H1 (cell line): ENCODE measurements around the gene GALR1. TPM values are rescaled to one million over a fixed set of nuclear protein-coding genes. Genes with fewer than 3 reads are reported as not detected.

Experiments
- CTCF ChIA-PET: fragments of 300-600 bp; sonication (Branson Sonifier 250); formaldehyde crosslinking; loops from one replicate; lab custom pipeline; 2021; ENCODE audit not compliant: partially characterized antibody; lab: Charles Lee
- POLR2A ChIA-PET: fragments of 300-600 bp; sonication (Branson Sonifier 250); formaldehyde crosslinking; loops from one replicate; lab custom pipeline; 2021; ENCODE audit warnings: inconsistent platforms; ENCODE audit not compliant: partially characterized antibody; lab: Charles Lee
- DNase-seq, 2 experiments: peaks; one replicate each; pipeline versions ENCODE4 v3.0.0 to v3.0.0-alpha.2; 2010 to 2022; ENCODE audit warnings: low spot score in 2 of 2, low read depth in 1 of 2, mixed read lengths in 1 of 2
- FAIRE-seq: peaks from 2 replicates; lab custom pipeline; 2011; peaks lifted over from hg19 to GRCh38; lab: Jason Lieb, UNC
- H2AFZ ChIP-seq: 2 replicates; pipeline ENCODE4 v1.8.1; 2012; ENCODE audit warnings: low read length, inconsistent platforms
- H2AK5ac ChIP-seq: 2 replicates; pipeline ENCODE4 v1.6.1; 2013; ENCODE audit warnings: low read depth, low read length
- H2BK120ac ChIP-seq: replicated peaks from 2 replicates; pipeline ENCODE3; 2013; ENCODE audit warnings: low read depth, low read length, inconsistent platforms
- H2BK12ac ChIP-seq: 2 replicates; pipeline ENCODE4 v1.6.1; 2013; ENCODE audit warnings: low read depth, low read length
- H2BK15ac ChIP-seq: 2 replicates; pipeline ENCODE4 v1.6.1; 2013; ENCODE audit warnings: low read length
- H2BK20ac ChIP-seq: 2 replicates; pipeline ENCODE4 v1.6.1; 2013; ENCODE audit warnings: low read length
- H2BK5ac ChIP-seq: 2 replicates; pipeline ENCODE4 v1.6.1; 2013; ENCODE audit warnings: low read depth, low read length
- H3K14ac ChIP-seq: 2 replicates; pipeline ENCODE4 v1.6.1; 2013; ENCODE audit warnings: inconsistent platforms; ENCODE audit not compliant: insufficient read length
- H3K18ac ChIP-seq: 2 replicates; pipeline ENCODE4 v1.6.1; 2013; ENCODE audit warnings: low read length; ENCODE audit errors: extremely low read depth
- H3K23ac ChIP-seq: 2 replicates; pipeline ENCODE4 v1.6.1; 2013; ENCODE audit warnings: inconsistent platforms; ENCODE audit not compliant: insufficient read length
- H3K23me2 ChIP-seq: 2 replicates; pipeline ENCODE4 v1.6.1; 2013; ENCODE audit warnings: low read depth, low read length
- H3K27ac ChIP-seq: 2 replicates; pipeline ENCODE4 v1.6.1; 2011; ENCODE audit warnings: low read depth, low read length, inconsistent platforms
- H3K27me3 ChIP-seq, 4 experiments: replicated peaks in 1 of 4; 1 replicate in 1 of 4; 2 replicates in 3 of 4; pipeline versions ENCODE4 v1.6.1 to v1.8.1; 2011 to 2013; ENCODE audit warnings: low read length in 3 of 4, mild to moderate bottlenecking in 3 of 4, inconsistent platforms in 2 of 4, mixed read lengths in 2 of 4, moderate library complexity in 1 of 4; ENCODE audit not compliant: control insufficient read depth in 3 of 4, insufficient read depth in 3 of 4; ENCODE audit errors: extremely low read depth in 1 of 4
- H3K36me3 ChIP-seq, 4 experiments: 2 replicates each; pipeline versions ENCODE4 v1.6.1 to v1.8.1; 2011 to 2013; ENCODE audit warnings: mild to moderate bottlenecking in 4 of 4, low read length in 3 of 4, moderate library complexity in 2 of 4, control low read depth in 1 of 4, inconsistent platforms in 1 of 4; ENCODE audit not compliant: insufficient read depth in 4 of 4, control insufficient read depth in 2 of 4
- H3K4ac ChIP-seq: replicated peaks from 2 replicates; pipeline ENCODE3; 2013; ENCODE audit warnings: low read length, low read depth, mixed read lengths, inconsistent platforms; ENCODE audit not compliant: insufficient read length
- H3K4me1 ChIP-seq, 4 experiments: replicated peaks in 1 of 4; 1 replicate in 1 of 4; 2 replicates in 3 of 4; pipeline versions ENCODE4 v1.6.1 to v1.8.1; 2011 to 2013; ENCODE audit warnings: low read length in 3 of 4, inconsistent platforms in 2 of 4, mixed read lengths in 1 of 4; ENCODE audit not compliant: insufficient read depth in 4 of 4, control insufficient read depth in 3 of 4
- H3K4me2 ChIP-seq, 2 experiments: 2 replicates each; pipeline versions ENCODE4 v1.6.1 to v1.8.1; 2011 to 2013; ENCODE audit warnings: low read depth in 2 of 2, low read length in 2 of 2, control low read depth in 1 of 2, inconsistent platforms in 1 of 2, mild to moderate bottlenecking in 1 of 2; ENCODE audit not compliant: insufficient read depth in 1 of 2
- H3K4me3 ChIP-seq, 4 experiments: fragments of 200-600, 300-600 bp in 1 of 4; sonication (generic), shearing (Covaris generic), sonication (Bioruptor Twin) in 1 of 4; 2 replicates each; pipeline versions ENCODE4 v1.5.1 to v1.8.1; 2011 to 2016; ENCODE audit warnings: low read length in 4 of 4, low read depth in 3 of 4, control low read depth in 2 of 4, inconsistent platforms in 2 of 4, mild to moderate bottlenecking in 2 of 4, mixed read lengths in 1 of 4, moderate library complexity in 1 of 4; ENCODE audit not compliant: insufficient read depth in 2 of 4; ENCODE audit errors: extremely low read depth in 1 of 4
- H3K56ac ChIP-seq: replicated peaks from 2 replicates; pipeline ENCODE3; 2013; ENCODE audit warnings: low read depth, mild to moderate bottlenecking, mixed read lengths, low read length, inconsistent platforms; ENCODE audit not compliant: insufficient read length
- H3K79me1 ChIP-seq: 2 replicates; pipeline ENCODE4 v1.6.1; 2013; ENCODE audit warnings: low read depth, low read length, control low read depth
- H3K79me2 ChIP-seq, 2 experiments: 2 replicates each; pipeline versions ENCODE4 v1.6.1 to v1.8.1; 2012 to 2013; ENCODE audit warnings: low read length in 2 of 2, mild to moderate bottlenecking in 2 of 2, inconsistent platforms in 1 of 2; ENCODE audit not compliant: insufficient read depth in 2 of 2, control insufficient read depth in 1 of 2
- H3K9ac ChIP-seq, 4 experiments: replicated peaks in 1 of 4; 1 replicate in 1 of 4; 2 replicates in 3 of 4; pipeline versions ENCODE4 v1.6.1 to v1.8.1; 2011 to 2013; ENCODE audit warnings: low read depth in 3 of 4, low read length in 3 of 4, control low read depth in 2 of 4, mild to moderate bottlenecking in 2 of 4, moderate library complexity in 2 of 4, inconsistent platforms in 1 of 4; ENCODE audit errors: extremely low read depth in 1 of 4
- H3K9me3 ChIP-seq, 2 experiments: 2 replicates each; pipeline versions ENCODE4 v1.6.1 to v1.8.1; 2012 to 2013; ENCODE audit warnings: mild to moderate bottlenecking in 2 of 2, moderate library complexity in 2 of 2, control low read depth in 1 of 2, inconsistent platforms in 1 of 2, low read depth in 1 of 2, low read length in 1 of 2, mixed read lengths in 1 of 2; ENCODE audit not compliant: insufficient read depth in 2 of 2
- H4K20me1 ChIP-seq, 2 experiments: replicated peaks in 1 of 2; 2 replicates each; pipeline versions ENCODE3 to v1.8.1; 2011 to 2013; ENCODE audit warnings: inconsistent platforms in 2 of 2, low read length in 2 of 2, mild to moderate bottlenecking in 1 of 2; ENCODE audit not compliant: insufficient read depth in 2 of 2, control insufficient read depth in 1 of 2
- H4K5ac ChIP-seq: 2 replicates; pipeline ENCODE4 v1.6.1; 2013; ENCODE audit warnings: low read length, low read depth, mixed read lengths, inconsistent platforms; ENCODE audit not compliant: insufficient read length
- H4K8ac ChIP-seq: 2 replicates; pipeline ENCODE4 v1.8.0; 2013; ENCODE audit warnings: mild to moderate bottlenecking, moderate library complexity, low read length, inconsistent platforms; ENCODE audit not compliant: insufficient read depth; ENCODE audit errors: extremely low read depth
- H4K91ac ChIP-seq: replicated peaks from 2 replicates; pipeline ENCODE3; 2013; ENCODE audit warnings: low read length, mixed read lengths, inconsistent platforms; ENCODE audit not compliant: insufficient read length
- CTBP2 ChIP-seq: IDR thresholded peaks from 2 replicates; pipeline ENCODE4 v1.7.0; 2011; ENCODE audit warnings: borderline replicate concordance, mild to moderate bottlenecking, moderate library complexity, mixed read lengths, low read length; ENCODE audit not compliant: insufficient read depth, insufficient read length
- EZH2 ChIP-seq: fragments of 200-600 bp; sonication (generic); IDR thresholded peaks from 2 replicates; pipeline ENCODE4 v1.7.1; 2012; ENCODE audit warnings: low read depth, mild to moderate bottlenecking, moderate library complexity, low read length, inconsistent platforms; ENCODE audit not compliant: severe bottlenecking
- RBBP5 ChIP-seq: IDR thresholded peaks from 2 replicates; pipeline ENCODE4 v1.7.1; 2012; ENCODE audit warnings: low read depth, mild to moderate bottlenecking, inconsistent platforms, low read length, moderate library complexity, borderline replicate concordance
- RNF2 ChIP-seq: fragments of 200-900, 300-1000 bp; sonication (generic); IDR thresholded peaks from 2 replicates; pipeline ENCODE4 v1.7.1; 2016; ENCODE audit warnings: borderline replicate concordance, low read depth, mild to moderate bottlenecking, antibody characterized with exemption, low read length; ENCODE audit not compliant: poor library complexity, severe bottlenecking; ENCODE audit errors: missing control alignments
- SP4 ChIP-seq: IDR thresholded peaks from 2 replicates; pipeline ENCODE4 v1.6.1; 2012; ENCODE audit warnings: low read length, inconsistent platforms
- SUZ12 ChIP-seq: fragments of 200-600 bp; sonication (generic); IDR thresholded peaks from 2 replicates; pipeline ENCODE4 v1.6.1; 2012; ENCODE audit warnings: mild to moderate bottlenecking, inconsistent platforms, low read length, moderate library complexity, mixed read lengths
- TBP ChIP-seq: IDR thresholded peaks from 2 replicates; pipeline ENCODE4 v1.6.1; 2011; ENCODE audit warnings: low read depth, low read length, improper control_type of control experiment
- WGBS, 2 experiments: shearing (Covaris generic) in 1 of 2; methylation state at CpG; one replicate each; pipeline versions ENCODE4 v1.1.6 to v1.1.7; 2013 to 2015; ENCODE audit warnings: low lambda C conversion rate in 2 of 2, mixed read lengths in 2 of 2, inconsistent platforms in 1 of 2, low coverage in 1 of 2, missing lambda C conversion rate in 1 of 2; ENCODE audit not compliant: insufficient replicate concordance in 2 of 2, insufficient coverage in 1 of 2, insufficient read length in 1 of 2; ENCODE audit errors: extremely low coverage in 1 of 2, missing lambda C conversion rate in 1 of 2; 5-methylcytosine and 5-hydroxymethylcytosine counted together
- long read RNA-seq, 2 experiments: library from RNA in 1 of 2; library from capped mRNA in 1 of 2; stranded (forward); transcript quantifications; one replicate each; pipeline ENCODE4 v2.0.0, GENCODE V29; 2021; ENCODE audit warnings: inconsistent platforms in 1 of 2
- polyA minus RNA-seq, 3 experiments: library from RNA; depleted of rRNA, polyadenylated mRNA; stranded (reverse); fragments of >200 nt; gene quantifications; 1 replicate in 2 of 3; 2 replicates in 1 of 3; pipeline ENCODE4 v1.2.3, GENCODE V29; 2011
- polyA plus RNA-seq, 7 experiments: library from polyadenylated mRNA; depleted of rRNA in 3 of 7; stranded (reverse) in 5 of 7; unstranded in 2 of 7; fragments of >200 nt in 5 of 7; fragments of 200-250 nt in 2 of 7; gene quantifications; 1 replicate in 5 of 7; 2 replicates in 1 of 7; 4 replicates in 1 of 7; pipeline versions ENCODE4 v1.2.1 to v1.2.3, GENCODE V29; 2011 to 2013; ENCODE audit warnings: missing spikeins in 2 of 7, mixed read lengths in 2 of 7
- total RNA-seq: library from RNA; stranded (reverse); fragmentation: NEBNext Ultra II Directional; extraction: Animal tissue kit (Norgen Biotek cat#: 25700); gene quantifications from 2 replicates; pipeline ENCODE4 v1.2.1, GENCODE V29; 2021

Gene GALR1
- total RNA-seq, result 0.98 and 1.6 TPM in 2 replicates
- 0.09 TPM in 2 replicates for polyA plus RNA-seq (2011; rRNA removed)
- polyA plus RNA-seq (2011; cell fraction: cytosol; rRNA removed), result 0.09 TPM
- polyA plus RNA-seq (2011; cell fraction: nucleus; rRNA removed), result 0.41 TPM
- 0.11 to 0.46 TPM (median 0.30 TPM) in 4 replicates for polyA plus RNA-seq (2012, experiment 1 of 2)
- polyA plus RNA-seq (2012, experiment 2 of 2), result 0.03 TPM
- 1.7 TPM for polyA plus RNA-seq (2013, experiment 1 of 2)
- 0.92 TPM for polyA plus RNA-seq (2013, experiment 2 of 2)
- 0.24 and 0.35 TPM in 2 replicates for polyA minus RNA-seq (2011; rRNA and poly(A)+ RNA removed)
- polyA minus RNA-seq (2011; cell fraction: cytosol; rRNA and poly(A)+ RNA removed), result 0.22 TPM
- polyA minus RNA-seq (2011; cell fraction: nucleus; rRNA and poly(A)+ RNA removed), result 0.70 TPM
- long read RNA-seq, experiment 1, partial matches to known transcripts, result 0 of 1 reads
- long read RNA-seq, experiment 1, other reads (novel, unspliced or antisense), result 1 of 1 reads
- long read RNA-seq, experiment 2, result 0 reads

- H4K8ac ChIP-seq, result peak within 1 kb of the TSS; percentile 71
- CTCF ChIA-PET, result interaction anchor here (0.7 to 1.3 kb wide), 3 partner anchors 9 to 311 kb away, joined by 3 to 5 read pairs (median 4); no protein-coding TSS in a partner anchor
- no peak within 1 kb of the TSS for H3K14ac ChIP-seq
- no peaks in the 10 kb centered on the region for H3K79me1 ChIP-seq
- peak within 1 kb of the TSS; percentile 45 to 70 (median 56) for H3K4me3 ChIP-seq
- FAIRE-seq (no peak), DNase-seq (peak in 1 of 2 experiments; percentile 66)
- H3K9me3 ChIP-seq, result peaks cover 2 to 4% of the 10 kb centered on the region in 2 experiments; a peak in 1 of 4 replicates
- H4K20me1 ChIP-seq, result peaks cover 0 to 4% of the 10 kb centered on the region in 2 experiments
- POLR2A ChIA-PET, result no interaction called here
- no peak within 1 kb of the TSS for H4K91ac ChIP-seq
- no peak within 1 kb of the TSS for H3K27ac ChIP-seq
- H3K23me2 ChIP-seq, result peaks cover 29% of the 10 kb centered on the region; the same call in 1 of the 2 replicates
- H3K56ac ChIP-seq, result no peak within 1 kb of the TSS
- 0 out of 2 replicates have a peak within 1 kb of the TSS, but pooled peaks have one; percentile 58 for H2AFZ ChIP-seq
- H3K4me1 ChIP-seq, result peaks cover 6 to 13% (median 10%) of the 10 kb centered on the region in 4 experiments
- no peak within 1 kb of the TSS for H2AK5ac ChIP-seq
- peak within 1 kb of the TSS; percentile 35; the same call in 1 of the 2 replicates for H2BK5ac ChIP-seq
- peak within 1 kb of the TSS; percentile 53 for H3K18ac ChIP-seq
- no peak within 1 kb of the TSS for H3K4ac ChIP-seq
- no peak within 1 kb of the TSS for H2BK20ac ChIP-seq
- H3K4me2 ChIP-seq, result peak within 1 kb of the TSS; percentile 84 to 100
- H2BK15ac ChIP-seq, result no peak within 1 kb of the TSS
- no peak within 1 kb of the TSS for H3K23ac ChIP-seq
- H2BK12ac ChIP-seq, result peak within 1 kb of the TSS; percentile 82; the same call in 1 of the 2 replicates
- no peak within 1 kb of the TSS for H4K5ac ChIP-seq
- H3K27me3 ChIP-seq, result peaks cover 37 to 51% (median 46%) of the 10 kb centered on the region in 4 experiments
- no peaks in the 10 kb centered on the region for H3K36me3 ChIP-seq
- H2BK120ac ChIP-seq, result no peak within 1 kb of the TSS
- 3% methylated on average over 42 of the region's 98 CpGs; no CpG with 5 or more reads in 1 of the 2 experiments for WGBS, 2 experiments
- H3K79me2 ChIP-seq, result no peaks in the 10 kb centered on the region
- H3K9ac ChIP-seq, result peak within 1 kb of the TSS in 1 of 4 experiments; percentile 43; a peak in 2 of 7 replicates
- TF ChIP-seq SUZ12 (peak; percentile 70; the same call in 1 of the 2 replicates), EZH2 (peak; percentile 76), CTBP2 (peak; percentile 32), RNF2 (peak; percentile 45), SP4 (no peak), TBP (no peak), RBBP5 (0 out of 2 replicates have a peak, but pooled peaks have one; percentile 13)
Observed at GRCh38 chr18:77249569-77250500, at the start of gene GALR1. Gene GALR1, plus strand, starts transcription at chr18:77249848. Its CDS starts 701 bp downstream, at chr18:77250549.
